Lower leg skin (tissue), 3 donors: ENCODE data around the gene HSPG2.

Experiments used
- POLR2A ChIP-seq, 2 donors: fragments of 450-650 bp; IDR thresholded peaks; one replicate each; pipeline ENCODE4 v1.6.1; 2016 to 2017; ENCODE audit warnings: antibody characterized with exemption in 2 of 2, mild to moderate bottlenecking in 1 of 2, moderate library complexity in 1 of 2
- TF ChIP-seq, protein P1 (sequence below), 3 donors: fragments of 450-650 bp; IDR thresholded peaks; one replicate each; pipeline ENCODE4 v1.5.1; 2016; ENCODE audit warnings: antibody characterized with exemption in 3 of 3, mild to moderate bottlenecking in 3 of 3, moderate library complexity in 2 of 3

DNA sequence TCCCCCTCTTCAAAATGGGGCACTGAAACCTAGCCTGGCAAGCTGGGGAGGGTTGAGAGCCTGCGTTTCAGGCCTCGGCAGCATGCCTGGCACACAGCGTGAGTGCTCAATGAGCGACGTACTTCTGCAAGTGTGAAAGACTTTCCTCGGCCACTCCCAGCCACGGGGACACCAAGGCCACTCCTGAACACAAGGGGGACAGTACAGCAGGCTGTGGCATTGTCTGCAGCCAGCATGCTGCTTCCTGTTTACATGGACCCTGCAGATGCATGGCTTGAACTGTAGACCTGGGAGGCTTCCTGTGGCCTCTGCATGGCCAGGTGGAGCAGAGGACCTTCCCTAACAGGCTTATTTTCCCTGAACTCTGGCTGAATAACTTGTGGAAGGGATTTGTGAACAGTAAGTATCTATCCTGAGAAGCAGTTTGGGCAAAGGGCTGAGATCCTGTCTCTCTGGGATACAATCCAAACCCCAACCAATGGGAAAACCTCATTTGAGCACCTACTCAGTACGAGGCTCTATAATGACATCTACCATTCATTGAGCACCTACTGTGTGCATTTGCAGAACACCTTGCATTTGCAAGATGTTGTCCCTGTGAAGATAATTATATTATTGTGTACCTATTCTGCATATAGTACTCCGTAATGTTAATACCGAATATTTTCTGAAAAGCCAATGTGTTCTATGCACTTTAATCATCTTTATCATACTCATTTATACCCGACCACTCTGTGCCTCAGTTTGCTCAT lies 9.9 kb upstream of the HSPG2 start:
- TF ChIP-seq, protein P1, sequence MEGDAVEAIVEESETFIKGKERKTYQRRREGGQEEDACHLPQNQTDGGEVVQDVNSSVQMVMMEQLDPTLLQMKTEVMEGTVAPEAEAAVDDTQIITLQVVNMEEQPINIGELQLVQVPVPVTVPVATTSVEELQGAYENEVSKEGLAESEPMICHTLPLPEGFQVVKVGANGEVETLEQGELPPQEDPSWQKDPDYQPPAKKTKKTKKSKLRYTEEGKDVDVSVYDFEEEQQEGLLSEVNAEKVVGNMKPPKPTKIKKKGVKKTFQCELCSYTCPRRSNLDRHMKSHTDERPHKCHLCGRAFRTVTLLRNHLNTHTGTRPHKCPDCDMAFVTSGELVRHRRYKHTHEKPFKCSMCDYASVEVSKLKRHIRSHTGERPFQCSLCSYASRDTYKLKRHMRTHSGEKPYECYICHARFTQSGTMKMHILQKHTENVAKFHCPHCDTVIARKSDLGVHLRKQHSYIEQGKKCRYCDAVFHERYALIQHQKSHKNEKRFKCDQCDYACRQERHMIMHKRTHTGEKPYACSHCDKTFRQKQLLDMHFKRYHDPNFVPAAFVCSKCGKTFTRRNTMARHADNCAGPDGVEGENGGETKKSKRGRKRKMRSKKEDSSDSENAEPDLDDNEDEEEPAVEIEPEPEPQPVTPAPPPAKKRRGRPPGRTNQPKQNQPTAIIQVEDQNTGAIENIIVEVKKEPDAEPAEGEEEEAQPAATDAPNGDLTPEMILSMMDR (IDR thresholded peaks at IDR 0.05): no peak
- no peak for TF ChIP-seq POLR2A (IDR thresholded peaks at IDR 0.05)
